Measurements from ENCODE around the gene GJB3.
"Not testable (repeated sequence)": the region's sequence is repeated elsewhere in the genome, so short reads cannot be mapped to it uniquely, and the experiment has no call there.

GJB3 gene

GRCh38 chr1:34771573-34772371 lies 9.2 kb upstream of the GJB3 start:
- no peak overlapping the region for H3K4me3 ChIP-seq (ENCODE audit: low read depth, low read length)
- TF ChIP-seq CTCF (IDR thresholded peaks at IDR 0.05; ENCODE audit: low read depth, low read length): no peak

GRCh38 chr1:34773114-34773513 lies 7.9 kb upstream of the GJB3 start:
- not testable (repeated sequence) for H3K4me3 ChIP-seq (ENCODE audit: low read depth, low read length)

DNA sequence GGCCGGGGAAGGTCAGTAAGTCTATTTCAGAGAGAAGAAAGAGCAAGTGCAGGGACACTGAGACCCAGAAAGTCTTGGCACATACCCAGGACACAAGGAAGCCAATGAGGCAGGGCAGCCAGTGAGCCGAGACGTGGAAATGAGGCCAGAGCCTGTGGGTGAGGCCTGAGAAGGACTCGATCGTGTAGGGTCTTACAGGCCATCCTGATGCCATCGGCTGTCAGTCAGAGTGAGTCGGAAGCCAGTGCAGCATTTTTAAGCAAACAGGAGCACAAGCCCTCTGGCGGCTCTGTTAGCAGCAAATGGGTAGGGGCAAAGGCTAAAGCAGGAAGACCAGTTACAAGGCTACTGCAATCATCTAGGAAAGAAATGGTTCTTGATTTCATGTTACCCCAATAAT lies 6.1 kb upstream of the GJB3 start:
- no peak overlapping the region for H3K4me3 ChIP-seq (ENCODE audit: low read depth, low read length)
- TF ChIP-seq CTCF (IDR thresholded peaks at IDR 0.05; ENCODE audit: low read depth, low read length): no peak

DNA sequence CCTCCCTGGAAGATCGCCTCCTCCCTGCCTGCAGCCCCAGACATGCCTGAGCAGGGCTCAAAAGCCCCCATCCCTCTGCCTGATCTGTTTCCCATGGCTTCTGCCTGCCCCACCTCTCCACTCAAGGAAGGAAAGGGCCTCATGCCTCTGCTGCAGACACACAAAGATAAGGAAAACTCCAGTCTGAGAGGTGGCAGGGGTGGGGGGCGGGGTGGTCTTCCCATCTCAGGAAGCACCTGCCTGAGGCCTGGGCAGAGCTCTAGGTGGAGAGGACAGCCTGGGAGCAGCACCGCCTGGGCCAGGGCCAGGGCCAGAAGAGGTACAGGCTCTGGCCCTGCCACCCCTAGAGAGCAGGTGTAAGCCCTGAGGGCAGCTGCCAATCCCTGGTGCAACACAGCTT lies 4.1 kb upstream of the GJB3 start:
- H3K4me3 ChIP-seq (ENCODE audit: low read depth, low read length): no peak overlapping the region
- TF ChIP-seq CTCF (IDR thresholded peaks at IDR 0.05; ENCODE audit: low read depth, low read length): no peak

DNA sequence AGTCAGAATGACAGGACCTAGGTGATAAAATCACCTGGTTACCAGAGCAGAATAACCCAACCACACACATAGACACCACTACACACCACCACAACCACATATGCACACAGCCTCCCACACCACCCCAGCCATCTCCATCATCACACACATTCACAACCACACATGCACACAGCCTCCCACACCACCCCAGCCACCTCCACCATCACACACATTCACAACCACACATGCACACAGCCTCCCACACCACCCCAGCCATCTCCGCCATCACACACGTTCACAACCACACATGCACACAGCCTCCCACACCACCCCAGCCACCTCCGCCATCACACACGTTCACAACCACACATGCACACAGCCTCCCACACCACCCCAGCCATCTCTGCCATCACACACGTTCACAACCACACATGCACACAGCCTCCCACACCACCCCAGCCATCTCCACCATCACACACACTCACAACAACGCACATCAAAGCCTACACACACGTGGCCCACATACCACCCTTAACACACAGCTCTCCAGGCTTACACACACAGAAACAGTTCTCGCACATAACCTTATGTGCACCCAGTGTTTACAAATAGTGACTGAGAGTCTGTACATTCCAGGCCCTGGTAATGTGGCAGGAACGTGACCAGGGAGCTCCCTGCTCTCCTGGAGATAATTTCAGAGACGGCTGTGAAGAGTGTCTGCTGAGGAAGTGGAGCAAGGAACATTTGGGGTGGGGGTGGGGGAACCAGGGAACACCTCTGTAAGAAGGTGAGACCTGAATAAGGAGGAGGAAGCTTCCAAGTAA lies 3.3 kb upstream of the GJB3 start:
- no peak overlapping the region for H3K4me3 ChIP-seq (ENCODE audit: low read depth, low read length)
- no peak for TF ChIP-seq CTCF (IDR thresholded peaks at IDR 0.05; ENCODE audit: low read depth, low read length)

GRCh38 chr1:34778381-34778780 lies 2.6 kb upstream of the GJB3 start:
- TF ChIP-seq CTCF (IDR thresholded peaks at IDR 0.05; ENCODE audit: low read depth, low read length): no peak
- H3K4me3 ChIP-seq (ENCODE audit: low read depth, low read length): no peak overlapping the region

GRCh38 chr1:34779005-34779404 lies 2.0 kb upstream of the GJB3 start:
- H3K4me3 ChIP-seq (ENCODE audit: low read depth, low read length): no peak overlapping the region
- TF ChIP-seq CTCF (IDR thresholded peaks at IDR 0.05; ENCODE audit: low read depth, low read length): no peak

Data from WI38 (cell line).